Activated CD4-positive, CD25-positive, alpha-beta regulatory T cell treated with anti-CD3 and anti-CD28 coated beads, Interleukin-2, amount 50 U/mL, for 72 hours (primary cell): ENCODE measurements around the gene SMLR1.
"Not testable (repeated sequence)": the region's sequence is repeated elsewhere in the genome, so short reads cannot be mapped to it uniquely, and the experiment has no call there.

Source experiments
- DNase-seq: peaks from one replicate; pipeline ENCODE4 v3.0.0; 2021

Gene SMLR1

GRCh38 chr6:130827247-130828149 is at the start of gene SMLR1:
Gene SMLR1 (plus strand): TSS chr6:130827406. CDS start chr6:130827414, 8 bp downstream.
- no peak for DNase-seq

- no peak for DNase-seq
Observed at GRCh38 chr6:130778946-130779657, 48.1 kb upstream of the SMLR1 start.

- DNase-seq = no peak
Observed at GRCh38 chr6:130779658-130780033, 47.6 kb upstream of the SMLR1 start.

GRCh38 chr6:130780122-130780521 is 47.1 kb upstream of the SMLR1 start:
- DNase-seq = no peak

GRCh38 chr6:130781557-130781956 is 45.6 kb upstream of the SMLR1 start:
- no peak for DNase-seq

- no peak for DNase-seq
Observed at GRCh38 chr6:130783416-130784107, 43.6 kb upstream of the SMLR1 start.

- DNase-seq = no peak
Observed at GRCh38 chr6:130787726-130788500, 39.3 kb upstream of the SMLR1 start.

GRCh38 chr6:130788954-130789353 is 38.3 kb upstream of the SMLR1 start:
- DNase-seq = no peak

- no peak for DNase-seq
Observed at GRCh38 chr6:130794010-130794697, 33.1 kb upstream of the SMLR1 start.

- DNase-seq = no peak
Observed at GRCh38 chr6:130794738-130795137, 32.5 kb upstream of the SMLR1 start.

- DNase-seq = no peak
Observed at GRCh38 chr6:130796313-130796905, 30.8 kb upstream of the SMLR1 start.

GRCh38 chr6:130797061-130797460 is 30.1 kb upstream of the SMLR1 start:
- no peak for DNase-seq

- DNase-seq = not testable (repeated sequence)
Observed at GRCh38 chr6:130801368-130801767, 25.8 kb upstream of the SMLR1 start.

GRCh38 chr6:130810307-130811030 is 16.7 kb upstream of the SMLR1 start:
- no peak for DNase-seq

GRCh38 chr6:130811932-130812331 is 15.3 kb upstream of the SMLR1 start:
- no peak for DNase-seq

GRCh38 chr6:130814506-130814905 is 12.7 kb upstream of the SMLR1 start:
- no peak for DNase-seq

- DNase-seq = no peak
Observed at GRCh38 chr6:130815200-130816071, 11.8 kb upstream of the SMLR1 start.

GRCh38 chr6:130822736-130823135 is 4.5 kb upstream of the SMLR1 start:
- DNase-seq = no peak

- DNase-seq = no peak
Observed at GRCh38 chr6:130824978-130825694, 2.1 kb upstream of the SMLR1 start.
